ENCODE data around the gene C12orf43. TPM values are rescaled to one million over a fixed set of nuclear protein-coding genes. Genes with fewer than 3 reads are reported as not detected.
"Not testable (repeated sequence)": the region's sequence is repeated elsewhere in the genome, so short reads cannot be mapped to it uniquely, and the experiment has no call there.

The C12orf43 gene
- 10 to 100 TPM; 14.1 to 15.0 TPM for total RNA-seq

DNA sequence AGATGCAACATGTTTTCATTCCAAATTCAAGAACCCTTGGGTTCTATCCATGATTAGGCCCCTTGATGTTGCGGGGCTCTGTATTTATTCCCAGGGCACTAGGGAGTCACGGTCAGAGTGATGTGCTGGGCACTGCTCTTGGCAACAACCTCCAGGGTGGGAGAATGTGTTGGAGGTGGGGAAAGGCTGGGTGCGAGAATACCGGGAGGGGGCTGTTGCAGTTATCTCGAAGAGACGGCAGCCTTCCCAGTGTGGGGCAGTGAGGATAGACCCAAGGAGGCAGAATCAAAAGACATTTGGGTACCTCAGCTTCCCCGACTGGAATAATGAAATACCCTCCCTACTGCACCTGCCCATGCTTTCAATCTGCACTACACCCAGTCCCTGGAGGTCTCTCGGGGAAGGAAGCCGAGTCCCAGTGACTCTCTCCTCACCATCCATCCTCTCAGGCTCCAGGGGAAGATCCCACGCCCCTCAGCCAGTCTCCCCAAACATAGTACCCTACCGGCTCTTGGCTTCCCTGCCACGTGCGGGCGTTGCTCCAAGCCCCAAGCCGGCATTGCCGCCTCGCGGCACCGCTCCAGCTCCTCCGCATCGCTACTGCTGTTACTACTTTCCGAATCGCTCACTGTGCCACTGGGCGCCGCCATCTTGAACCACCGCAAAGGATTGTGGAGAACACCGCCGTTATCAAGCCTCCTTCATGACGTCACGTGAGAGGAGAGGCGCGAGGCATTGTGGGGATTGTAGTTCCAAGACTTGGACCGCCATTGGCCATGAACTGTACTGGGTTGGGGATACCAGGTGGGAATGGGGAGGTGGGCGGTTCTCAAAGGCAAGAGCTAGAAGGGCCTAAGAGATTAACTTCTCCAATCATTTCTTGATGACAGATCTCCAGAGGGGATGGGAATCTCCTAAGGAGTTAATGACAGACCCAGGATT lies at the start of gene C12orf43:
C12orf43 (minus strand) TSS at position 663 of the 942 bp plus-strand sequence; CDS start at position 650, 13 bp downstream.
- H3K27me3 Mint-ChIP-seq (ENCODE audit: low read depth), result no peaks in the 10 kb centered on the region
- intact Hi-C loops (cut with micrococcal nuclease), result loop anchor here (1.0 kb wide), 2 partner anchors 18 to 44 kb away; no protein-coding TSS in a partner anchor
- H3K27ac Mint-ChIP-seq, result peak within 1 kb of the TSS; percentile 92
- peak within 1 kb of the TSS; percentile 100 for H3K4me3 Mint-ChIP-seq
- peaks cover 23% of the 10 kb centered on the region for H3K4me1 Mint-ChIP-seq (ENCODE audit: low read depth)
- H3K36me3 Mint-ChIP-seq (ENCODE audit: low read depth), result peaks cover 11% of the 10 kb centered on the region
- no peaks in the 10 kb centered on the region for H3K9me3 Mint-ChIP-seq
- peak; percentile 98 for DNase-seq
- CTCF ChIA-PET, result interaction anchor here (0.7 to 1.3 kb wide), 3 partner anchors 18 to 433 kb away, joined by 3 to 4 read pairs (median 3); no protein-coding TSS in a partner anchor

DNA sequence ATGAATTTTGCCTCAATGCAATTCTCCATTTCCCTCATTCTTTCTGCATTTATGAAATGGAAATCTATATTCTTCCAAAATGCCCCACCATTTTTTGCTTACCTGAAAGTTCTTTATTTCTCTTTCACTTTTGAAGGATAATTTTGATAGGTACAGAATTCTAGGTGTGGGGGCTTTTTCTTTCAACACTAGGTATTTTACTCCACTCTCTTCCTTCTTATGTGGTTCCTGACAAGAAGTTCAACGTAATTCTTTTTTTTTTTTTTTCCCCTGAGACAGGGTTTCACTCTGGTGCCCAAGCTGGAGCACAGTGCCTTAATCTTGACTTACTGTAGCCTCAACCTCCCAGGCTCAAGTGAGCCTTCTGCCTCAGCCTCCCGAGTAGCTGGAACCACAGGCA lies 49.1 kb upstream of the C12orf43 start:
- no peaks in the 10 kb centered on the region for H3K27me3 Mint-ChIP-seq (ENCODE audit: low read depth)
- no peaks in the 10 kb centered on the region for H3K9me3 Mint-ChIP-seq
- CTCF ChIA-PET, result interaction anchor here (0.7 to 1.6 kb wide), 3 partner anchors 28 to 108 kb away, joined by 3 to 6 read pairs (median 3); no protein-coding TSS in a partner anchor
- no peak for DNase-seq
- no peak overlapping the region for H3K4me3 Mint-ChIP-seq
- no peaks in the 10 kb centered on the region for H3K36me3 Mint-ChIP-seq (ENCODE audit: low read depth)
- peak overlapping the region; percentile 24 for H3K27ac Mint-ChIP-seq
- peaks cover 12% of the 10 kb centered on the region for H3K4me1 Mint-ChIP-seq (ENCODE audit: low read depth)
- intact Hi-C loops (cut with micrococcal nuclease), result no loop called here

- CTCF ChIA-PET, result interaction anchor here (0.7 to 1.6 kb wide), 5 partner anchors 20 to 232 kb away, joined by 3 to 7 read pairs (median 3); no protein-coding TSS in a partner anchor
- H3K27me3 Mint-ChIP-seq (ENCODE audit: low read depth); H3K9me3 Mint-ChIP-seq; H3K36me3 Mint-ChIP-seq (ENCODE audit: low read depth); H3K4me3 Mint-ChIP-seq; DNase-seq; H3K27ac Mint-ChIP-seq: not testable (repeated sequence)
- peaks cover 17% of the 10 kb centered on the region for H3K4me1 Mint-ChIP-seq (ENCODE audit: low read depth)
- intact Hi-C loops (cut with micrococcal nuclease), result loop anchor here (5.0 kb wide), 2 partner anchors 378 to 482 kb away; partner anchors contain the start of gene POP5
Observed at GRCh38 chr12:121064586-121064985, 48.3 kb upstream of the C12orf43 start.

DNA sequence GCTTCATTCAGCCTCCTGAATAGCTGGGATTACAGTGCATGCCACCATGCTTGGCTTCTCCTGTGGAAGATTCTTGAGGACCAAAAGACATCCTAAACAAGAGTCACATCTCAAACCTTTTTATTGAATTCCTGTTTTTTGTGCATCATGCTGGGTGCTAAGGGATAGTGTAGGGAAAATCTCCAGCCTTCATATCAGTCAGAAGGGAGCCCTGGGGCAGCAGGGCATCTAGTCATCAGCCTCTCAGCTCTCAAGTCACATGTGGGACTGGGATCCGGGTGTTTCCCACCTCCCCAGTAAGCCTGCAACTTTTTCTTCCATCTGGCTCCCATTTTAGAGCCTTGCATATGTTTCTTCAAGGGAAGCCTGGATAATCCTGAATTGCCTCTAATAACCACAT lies 47.8 kb upstream of the C12orf43 start:
- H3K4me3 Mint-ChIP-seq, result no peak overlapping the region
- intact Hi-C loops (cut with micrococcal nuclease), result loop anchor here (5.0 kb wide), 2 partner anchors 378 to 482 kb away; partner anchors contain the start of gene POP5
- H3K36me3 Mint-ChIP-seq (ENCODE audit: low read depth), result no peaks in the 10 kb centered on the region
- H3K27me3 Mint-ChIP-seq (ENCODE audit: low read depth), result no peaks in the 10 kb centered on the region
- peaks cover 19% of the 10 kb centered on the region for H3K4me1 Mint-ChIP-seq (ENCODE audit: low read depth)
- H3K27ac Mint-ChIP-seq, result no peak overlapping the region
- H3K9me3 Mint-ChIP-seq, result no peaks in the 10 kb centered on the region
- DNase-seq, result no peak
- CTCF ChIA-PET, result interaction anchor here (0.7 kb wide), 1 partner anchor 21 kb away, joined by 7 read pairs; no protein-coding TSS in a partner anchor

DNA sequence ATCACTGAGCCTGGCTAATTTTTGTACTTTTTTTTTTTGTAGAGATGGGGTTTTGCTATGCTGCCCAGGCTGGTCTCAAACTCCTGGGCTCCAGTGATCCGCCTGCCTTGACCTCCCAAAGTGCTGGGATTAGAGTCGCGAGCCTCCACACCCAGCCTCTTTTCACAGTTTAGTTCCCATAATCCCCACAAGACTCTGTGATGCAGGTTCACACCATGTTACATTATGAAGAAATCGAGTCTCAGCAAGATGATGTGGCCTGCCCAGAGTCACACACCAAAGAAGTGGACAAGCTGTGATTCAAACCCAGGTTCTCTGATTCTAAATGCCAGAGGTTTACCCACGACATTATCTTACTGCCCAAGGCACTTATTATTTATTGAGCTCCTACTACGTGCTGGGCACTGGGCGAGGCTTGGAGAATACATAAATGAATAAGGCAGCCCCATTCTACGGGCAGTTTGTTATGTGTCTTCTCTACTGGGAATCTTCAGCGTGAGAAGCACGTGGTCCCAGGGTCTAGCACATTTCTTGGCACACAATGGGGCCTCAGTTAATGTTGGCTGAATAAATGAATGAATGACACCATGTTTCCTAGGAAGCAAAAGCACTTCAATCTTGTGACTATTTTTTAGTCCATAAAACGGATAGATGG lies 46.2 kb upstream of the C12orf43 start:
- Mint-ChIP-seq H3K4me3 (no peak overlapping the region), H3K27me3 (ENCODE audit: low read depth) (no peaks in the 10 kb centered on the region), H3K9me3 (no peaks in the 10 kb centered on the region), H3K4me1 (ENCODE audit: low read depth) (peaks cover 19% of the 10 kb centered on the region), H3K36me3 (ENCODE audit: low read depth) (no peaks in the 10 kb centered on the region), H3K27ac (no peak overlapping the region)
- intact Hi-C loops (cut with micrococcal nuclease), result loop anchor here (5.0 kb wide), 2 partner anchors 380 to 480 kb away; partner anchors contain the start of gene POP5
- no peak for DNase-seq
- CTCF ChIA-PET, result interaction anchor here (1.1 to 4.6 kb wide), 5 partner anchors 37 to 177 kb away, joined by 3 to 31 read pairs (median 5); no protein-coding TSS in a partner anchor

DNA sequence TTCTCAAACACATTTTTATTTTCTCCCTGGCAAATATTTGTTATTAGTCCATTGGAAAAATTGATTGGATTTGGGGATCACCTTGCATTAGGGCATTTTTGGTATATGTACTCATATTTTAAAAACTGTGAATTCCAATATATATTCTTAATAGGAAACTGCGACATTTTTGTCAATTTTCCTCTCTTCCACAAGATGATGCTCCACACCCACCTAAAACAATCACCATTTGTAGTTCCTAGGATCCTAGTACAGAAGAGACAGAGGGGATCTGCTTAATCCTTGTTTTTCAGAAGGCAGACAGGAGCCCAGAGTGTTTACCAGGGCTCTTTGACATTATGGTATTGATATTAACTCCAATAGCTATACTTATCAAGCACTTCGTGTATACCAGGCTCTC lies 45.5 kb upstream of the C12orf43 start:
- Mint-ChIP-seq H3K27ac (no peak overlapping the region), H3K36me3 (ENCODE audit: low read depth) (no peaks in the 10 kb centered on the region), H3K4me1 (ENCODE audit: low read depth) (peaks cover 19% of the 10 kb centered on the region), H3K9me3 (no peaks in the 10 kb centered on the region), H3K4me3 (no peak overlapping the region), H3K27me3 (ENCODE audit: low read depth) (no peaks in the 10 kb centered on the region)
- DNase-seq, result no peak
- CTCF ChIA-PET, result interaction anchor here (0.6 to 4.6 kb wide), 14 partner anchors 9 to 392 kb away, joined by 3 to 31 read pairs (median 4); no protein-coding TSS in a partner anchor
- intact Hi-C loops (cut with micrococcal nuclease), result loop anchor here (2.0 to 5.0 kb wide), 3 partner anchors 169 to 480 kb away; partner anchors contain the start of gene POP5

DNA sequence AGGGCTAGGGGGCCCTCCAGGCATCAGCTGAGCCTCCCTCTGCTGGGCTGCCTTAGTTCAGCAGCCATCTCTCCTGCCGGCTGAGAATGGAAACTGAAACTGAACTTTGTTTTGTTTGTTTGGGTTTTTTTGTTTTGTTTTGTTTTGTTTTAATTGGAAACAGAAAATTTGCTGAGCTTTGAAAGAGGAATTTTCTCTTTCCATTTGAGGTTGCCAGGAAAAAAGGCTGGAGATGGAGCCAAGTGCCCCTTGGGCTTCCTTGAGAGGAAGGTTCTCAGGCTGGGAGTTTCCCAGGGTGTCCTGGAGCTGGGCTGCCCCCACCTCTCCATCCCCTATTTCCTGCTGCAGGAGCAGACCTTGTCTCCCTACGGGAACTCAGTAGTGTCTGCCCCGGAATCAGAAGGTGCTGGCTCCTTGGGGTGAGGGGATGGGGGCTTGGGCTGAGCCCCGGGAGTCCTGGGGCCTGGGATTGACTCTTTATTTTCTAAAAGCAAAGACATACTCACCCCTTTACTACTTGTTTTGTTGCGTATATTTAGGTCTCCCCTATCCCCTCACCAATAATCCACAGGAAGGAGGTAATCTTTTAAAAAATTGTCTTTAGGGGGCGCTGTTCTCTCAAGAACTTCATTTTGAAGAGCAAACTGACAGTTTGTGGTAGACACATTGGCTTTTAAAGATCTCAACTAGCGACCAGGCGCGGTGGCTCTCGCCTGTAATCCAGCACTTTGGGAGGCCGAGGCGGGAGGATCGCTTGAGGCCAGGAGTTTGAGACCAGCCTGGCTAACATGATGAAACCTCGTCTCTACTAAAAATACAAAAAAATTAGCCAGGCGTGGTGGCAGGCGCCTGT lies 44.1 kb upstream of the C12orf43 start:
- H3K4me1 Mint-ChIP-seq (ENCODE audit: low read depth), result peaks cover 16% of the 10 kb centered on the region
- intact Hi-C loops (cut with micrococcal nuclease), result loop anchor here (1.0 to 5.0 kb wide), 10 partner anchors 21 to 478 kb away; partner anchors contain the start of genes C12orf43, OASL and POP5
- peak overlapping the region; percentile 64 for H3K4me3 Mint-ChIP-seq
- no peaks in the 10 kb centered on the region for H3K27me3 Mint-ChIP-seq (ENCODE audit: low read depth)
- H3K36me3 Mint-ChIP-seq (ENCODE audit: low read depth), result no peaks in the 10 kb centered on the region
- H3K27ac Mint-ChIP-seq, result peak overlapping the region; percentile 63
- no peaks in the 10 kb centered on the region for H3K9me3 Mint-ChIP-seq
- DNase-seq, result peak; percentile 66
- CTCF ChIA-PET, result interaction anchor here (0.6 to 4.6 kb wide), 39 partner anchors 8 to 727 kb away, joined by 3 to 31 read pairs (median 4); partner anchors contain the start of genes C12orf43 and OASL

DNA sequence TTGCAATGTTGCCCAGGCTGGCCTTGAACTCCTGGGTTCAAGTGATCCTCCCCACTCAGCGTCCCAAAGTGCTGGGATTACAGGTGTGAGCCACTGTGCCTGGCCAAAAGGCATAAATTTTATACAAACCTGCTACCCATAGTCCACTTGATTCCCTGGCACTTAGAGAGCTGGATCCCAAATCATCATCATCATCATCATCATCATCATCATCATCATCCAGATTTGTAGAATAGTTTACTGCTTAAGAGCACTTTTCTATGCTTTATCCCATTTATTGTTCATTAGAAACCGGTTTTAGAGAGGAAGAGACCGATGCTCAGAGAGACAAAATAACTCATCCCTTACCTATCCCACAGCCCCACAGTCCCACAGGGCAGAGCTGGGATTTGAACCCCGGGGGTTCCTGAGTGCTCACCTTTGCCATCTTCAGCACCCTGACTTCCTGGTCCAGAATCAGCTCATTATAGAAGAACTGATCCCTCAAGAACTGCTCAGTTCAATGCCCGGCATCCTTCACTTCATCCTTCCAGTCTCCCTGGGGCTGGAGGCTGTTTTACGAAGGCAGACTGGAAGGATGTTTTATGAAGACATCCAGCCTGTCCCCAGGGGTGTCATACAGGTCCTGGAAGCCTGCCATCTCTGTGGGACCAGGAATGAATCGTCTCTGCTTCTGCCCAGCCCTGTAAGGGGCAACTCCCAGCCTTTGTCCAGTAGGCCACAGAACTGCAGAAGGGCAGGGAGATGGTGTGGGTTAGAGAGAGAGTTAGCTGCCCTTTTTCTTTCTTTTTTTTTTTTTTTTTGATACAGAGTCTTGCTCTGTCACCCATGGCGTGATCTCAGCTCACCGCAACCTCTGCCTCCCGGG lies 43.0 kb upstream of the C12orf43 start:
- Mint-ChIP-seq H3K4me1 (ENCODE audit: low read depth) (peaks cover 10% of the 10 kb centered on the region), H3K4me3 (no peak overlapping the region), H3K27me3 (ENCODE audit: low read depth) (no peaks in the 10 kb centered on the region), H3K36me3 (ENCODE audit: low read depth) (no peaks in the 10 kb centered on the region), H3K27ac (no peak overlapping the region), H3K9me3 (no peaks in the 10 kb centered on the region)
- CTCF ChIA-PET, result interaction anchor here (0.6 to 4.6 kb wide), 32 partner anchors 9 to 726 kb away, joined by 3 to 31 read pairs (median 5); partner anchors contain the start of genes C12orf43 and OASL
- intact Hi-C loops (cut with micrococcal nuclease), result no loop called here
- DNase-seq, result no peak

DNA sequence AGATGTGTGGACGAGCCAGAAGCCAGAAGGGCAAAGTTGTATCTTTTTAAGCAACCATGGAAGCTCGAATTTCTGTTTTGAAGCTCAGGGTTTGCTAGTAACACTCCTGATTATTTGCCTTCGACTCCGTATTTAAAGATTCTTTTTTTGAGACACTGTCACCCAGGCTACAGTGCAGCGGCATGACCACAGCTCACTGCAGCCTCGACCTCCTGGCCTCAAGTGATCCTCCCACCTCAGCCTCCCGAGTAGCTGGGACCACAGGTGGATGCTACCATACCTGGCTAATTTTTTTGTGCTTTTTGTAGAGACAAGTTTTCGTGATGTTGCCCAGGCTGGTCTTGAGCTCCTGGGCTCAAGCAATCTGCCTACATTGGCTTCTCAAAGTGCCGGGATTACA lies 41.5 kb upstream of the C12orf43 start:
- intact Hi-C loops (cut with micrococcal nuclease), result no loop called here
- Mint-ChIP-seq H3K9me3 (no peaks in the 10 kb centered on the region), H3K4me1 (ENCODE audit: low read depth) (peaks cover 10% of the 10 kb centered on the region), H3K36me3 (ENCODE audit: low read depth) (no peaks in the 10 kb centered on the region), H3K4me3 (no peak overlapping the region), H3K27me3 (ENCODE audit: low read depth) (no peaks in the 10 kb centered on the region), H3K27ac (no peak overlapping the region)
- DNase-seq, result no peak
- CTCF ChIA-PET, result interaction anchor here (0.5 to 1.7 kb wide), 2 partner anchors 39 to 229 kb away, joined by 3 to 7 read pairs; no protein-coding TSS in a partner anchor

GRCh38 chr12:121053706-121054105 lies 37.4 kb upstream of the C12orf43 start:
- H3K27ac Mint-ChIP-seq, result no peak overlapping the region
- no peaks in the 10 kb centered on the region for H3K4me1 Mint-ChIP-seq (ENCODE audit: low read depth)
- H3K9me3 Mint-ChIP-seq, result no peaks in the 10 kb centered on the region
- no peak overlapping the region for H3K4me3 Mint-ChIP-seq
- no peaks in the 10 kb centered on the region for H3K36me3 Mint-ChIP-seq (ENCODE audit: low read depth)
- intact Hi-C loops (cut with micrococcal nuclease), result no loop called here
- CTCF ChIA-PET, result no interaction called here
- H3K27me3 Mint-ChIP-seq (ENCODE audit: low read depth), result peaks cover 1% of the 10 kb centered on the region
- DNase-seq, result no peak

Measured in activated naive CD4-positive, alpha-beta T cell treated with anti-CD3 and anti-CD28 coated beads for 36 hours (primary cell).